NCI-H1105 treated with DMSO at 0.1 percent for 48 hours (cell line): ENCODE results near the gene CDIP1.

Experiments
- DNase-seq: peaks from one replicate; lab custom pipeline; 2025; lab: John Stamatoyannopoulos, UW

Gene CDIP1

DNA sequence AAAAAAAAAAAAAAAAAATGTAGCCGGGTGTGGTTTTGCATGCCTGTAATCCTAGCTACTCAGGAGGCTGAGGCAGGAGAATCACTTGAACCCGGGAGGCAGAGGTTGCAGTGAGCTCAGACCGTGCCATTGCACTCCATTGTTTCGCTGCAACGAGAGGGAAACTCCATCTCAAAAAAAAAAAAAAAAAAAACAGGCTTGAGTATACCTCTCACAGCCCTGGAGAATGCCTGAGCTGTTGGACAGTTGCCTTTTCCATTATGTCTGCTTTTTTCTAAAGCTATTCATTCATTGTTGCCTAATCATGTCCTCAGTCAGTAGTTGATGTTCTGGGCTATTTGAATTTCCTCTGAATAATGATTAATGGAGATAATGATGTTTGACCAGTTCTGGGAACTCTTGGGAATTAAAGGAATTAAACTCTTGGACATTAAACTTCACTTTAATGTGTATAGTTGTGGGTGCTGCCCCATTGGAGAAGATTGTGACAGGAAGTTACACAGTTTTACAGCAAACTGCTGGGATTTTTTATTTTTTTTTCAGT is 50.5 kb downstream of the CDIP1 start:
- no peak for DNase-seq

DNA sequence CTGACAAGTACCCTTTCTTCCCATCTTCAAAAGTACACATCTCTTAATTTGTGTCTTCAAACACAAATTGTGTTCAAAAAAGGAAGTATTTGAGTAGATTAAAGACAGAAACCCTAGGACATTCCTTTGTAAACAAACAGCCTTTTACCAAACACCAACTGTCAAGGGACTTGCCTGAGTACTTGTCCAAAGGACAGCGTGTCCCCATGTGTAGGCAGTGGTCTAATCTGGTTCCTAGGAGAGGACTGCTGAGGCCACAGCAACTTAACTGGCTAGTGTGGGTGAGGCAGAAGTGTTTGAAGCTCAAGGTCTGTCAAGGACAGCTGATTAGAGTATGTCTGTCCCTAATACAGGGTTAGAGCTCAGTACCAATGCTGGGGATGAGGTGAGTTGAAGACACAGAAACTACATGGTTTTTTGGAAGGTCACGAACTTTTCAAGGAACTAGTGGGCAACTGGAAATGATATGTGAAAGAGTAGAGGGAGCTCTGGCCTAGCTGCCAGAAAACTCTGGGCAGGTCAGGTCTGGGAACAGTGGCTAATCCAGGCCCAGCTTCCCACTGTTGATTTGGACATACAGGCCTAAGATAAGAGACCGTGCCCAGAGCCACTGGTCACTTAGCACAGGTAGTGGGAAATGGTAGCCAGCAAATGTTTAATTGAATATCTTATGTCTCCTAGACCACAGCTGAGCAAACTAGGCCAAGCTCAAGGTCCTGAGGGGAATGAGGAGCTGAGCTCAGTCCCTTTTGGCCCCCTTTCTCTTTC is 52.3 kb downstream of the CDIP1 start:
- no peak for DNase-seq

DNA sequence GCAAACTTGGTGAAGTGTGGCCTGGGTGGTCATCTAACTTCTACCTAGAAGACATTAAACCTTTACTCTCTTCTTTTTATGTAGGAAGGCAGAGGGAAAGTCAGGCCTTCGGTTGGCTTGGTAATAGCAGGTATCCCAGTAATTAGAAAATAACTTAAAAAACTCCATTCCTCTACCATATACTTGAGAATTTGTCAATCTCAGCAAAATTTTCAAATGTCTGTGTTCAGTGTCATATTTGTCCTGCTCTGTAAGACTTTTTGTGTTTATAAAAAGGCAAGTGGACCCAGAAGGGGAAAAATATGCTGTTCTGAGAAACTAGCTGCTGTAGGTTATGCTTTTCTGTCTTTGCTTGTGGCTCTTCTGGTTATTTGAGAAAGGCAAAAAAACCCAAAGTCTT is 56.6 kb downstream of the CDIP1 start:
- DNase-seq: no peak

GRCh38 chr16:4481526-4481925 is 57.0 kb downstream of the CDIP1 start:
- DNase-seq: peak; percentile 0

GRCh38 chr16:4477966-4478365 is 60.6 kb downstream of the CDIP1 start:
- DNase-seq: no peak

GRCh38 chr16:4475880-4476788 is 62.4 kb downstream of the CDIP1 start, which contains the start of gene HMOX2:
HMOX2 (plus strand) TSS chr16:4476398; CDS start chr16:4505525, 29,127 bp downstream.
- DNase-seq: peak; percentile 79

DNA sequence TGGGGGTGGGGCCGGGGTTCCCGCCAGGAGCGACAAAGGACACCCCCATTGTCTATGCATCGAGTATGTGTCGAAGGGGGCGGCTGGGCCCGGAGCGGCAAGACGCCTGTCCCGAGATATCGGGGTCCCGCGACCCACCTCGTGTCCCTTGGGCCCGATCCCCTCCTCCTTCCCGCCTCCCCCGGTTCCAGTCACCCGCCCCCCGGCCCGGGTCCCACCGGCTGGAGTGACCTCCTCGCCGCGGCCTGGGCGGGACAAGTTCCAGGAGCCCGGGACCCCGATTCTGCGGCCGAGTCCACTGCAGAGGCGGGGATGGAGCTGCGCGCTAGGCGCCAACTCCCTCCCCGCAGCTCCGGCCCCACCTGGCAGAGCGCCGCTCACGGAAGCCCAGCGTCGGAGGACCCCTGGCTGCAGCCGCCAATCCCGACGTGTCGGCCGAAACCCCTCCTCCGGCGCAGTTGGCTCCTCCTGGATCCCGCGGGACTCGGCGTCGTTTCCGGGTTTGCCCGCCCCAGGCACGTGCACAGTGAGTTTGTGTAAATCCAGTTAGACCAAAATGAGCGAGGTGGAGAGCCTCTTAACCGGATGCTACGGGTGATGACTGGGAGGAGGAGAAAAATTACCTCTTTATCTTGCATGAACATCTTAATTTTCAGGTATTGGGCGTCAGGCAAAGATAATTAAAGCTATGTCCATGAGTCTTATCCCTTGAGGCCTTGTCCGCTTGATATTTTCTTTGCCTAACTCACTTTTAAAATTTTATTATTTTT is 64.2 kb downstream of the CDIP1 start, which contains the start of gene NMRAL1:
Gene NMRAL1, minus strand, starts transcription at position 434 of the 770 bp plus-strand sequence. CDS start 493 bp downstream, outside the sequence.
- no peak for DNase-seq

- no peak for DNase-seq
Observed at GRCh38 chr16:4472880-4473279, 65.7 kb downstream of the CDIP1 start.

- DNase-seq: no peak
Observed at GRCh38 chr16:4471869-4472268, 66.7 kb downstream of the CDIP1 start.

DNA sequence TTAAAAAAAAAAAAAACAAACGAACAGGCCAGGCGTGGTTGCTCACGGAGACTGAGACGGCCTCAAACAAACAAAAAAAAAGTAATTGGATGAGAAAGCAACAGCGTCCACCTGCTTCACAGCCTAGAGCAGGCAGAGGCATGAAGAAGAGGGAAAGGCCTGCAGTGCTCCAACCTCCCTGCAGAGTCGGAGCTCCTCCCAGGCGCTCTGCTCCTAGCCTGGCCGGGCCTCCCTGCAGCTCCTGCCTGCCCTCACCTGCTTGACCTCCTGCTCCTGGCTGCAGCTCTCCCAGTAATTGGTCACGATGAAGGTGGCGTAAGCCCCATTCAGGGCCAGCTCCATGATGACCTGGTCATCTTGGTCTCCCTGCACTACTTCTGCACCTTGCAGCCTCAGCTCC is 69.6 kb downstream of the CDIP1 start:
- no peak for DNase-seq

- DNase-seq: no peak
Observed at GRCh38 chr16:4467916-4468315, 70.7 kb downstream of the CDIP1 start.

- DNase-seq: no peak
Observed at GRCh38 chr16:4465977-4466779, 72.4 kb downstream of the CDIP1 start.

DNA sequence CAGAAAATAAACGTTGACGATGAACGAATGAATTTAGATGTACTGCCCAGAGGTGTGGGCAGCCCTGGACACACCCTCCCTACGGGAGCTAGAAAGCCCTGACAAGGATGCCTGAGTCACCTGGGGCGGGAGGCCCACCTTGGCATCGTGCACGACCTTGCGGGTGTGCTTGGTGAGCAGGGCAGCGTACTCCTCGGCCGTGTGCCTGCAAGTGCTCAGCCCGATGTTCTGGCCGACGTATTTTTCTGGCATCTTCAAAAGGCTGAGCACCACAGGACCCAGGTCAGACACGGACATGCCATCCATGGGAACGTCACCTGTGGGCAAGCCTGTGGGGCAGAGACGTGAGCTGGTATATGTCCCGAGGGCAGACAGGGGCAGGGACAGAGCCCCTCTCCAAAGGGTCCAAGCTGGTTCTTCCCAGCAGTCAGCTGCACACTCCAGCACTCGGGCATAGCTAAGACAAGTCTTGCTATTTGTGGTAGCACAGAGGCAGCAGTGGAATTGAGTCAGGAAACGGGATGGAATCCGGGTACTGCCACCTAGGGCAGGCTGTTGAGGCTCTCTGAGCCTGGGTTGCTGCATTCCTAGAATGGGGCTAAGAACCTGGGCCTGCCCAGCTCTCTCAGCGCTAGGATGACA is 74.9 kb downstream of the CDIP1 start:
- no peak for DNase-seq

GRCh38 chr16:4461250-4462085 is 77.1 kb downstream of the CDIP1 start:
- no peak for DNase-seq

DNA sequence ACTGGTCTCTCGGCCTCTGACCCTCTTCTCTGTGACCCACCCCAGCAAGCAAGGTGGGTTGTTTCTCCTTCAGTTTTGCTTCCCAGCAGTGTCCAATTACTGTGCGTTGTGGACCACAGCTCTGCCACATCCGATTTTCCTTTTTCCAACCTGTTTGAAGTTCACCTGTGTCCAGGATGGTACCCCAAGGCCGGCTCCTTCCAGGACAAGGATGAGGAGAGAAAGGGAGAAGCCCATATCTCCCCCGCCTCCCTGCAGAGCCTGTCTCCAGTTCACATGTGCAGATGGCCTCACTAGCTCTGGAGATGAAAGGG is 77.7 kb downstream of the CDIP1 start:
- no peak for DNase-seq
